IMR-90 (cell line): Measurements from ENCODE around the gene LMTK2. TPM values are rescaled to one million over a fixed set of nuclear protein-coding genes. Genes with fewer than 3 reads are reported as not detected.

Experiments used
- ATAC-seq: fragments of 200-7000 bp; cut with Tn5 transposase; 2 replicates; pipeline ENCODE4 v1.9.1; 2020; ENCODE audit warnings: low read depth, mild to moderate bottlenecking, moderate library complexity
- BruUV-seq: library from RNA; stranded (reverse); fragments of 400-500 nt; replicated peaks from 2 replicates; lab custom pipeline; 2021; lab: Mats Ljungman, UMichigan
- CTCF ChIA-PET: fragments of 300-600 bp; formaldehyde crosslinking; extraction: SDS; loops from one replicate; lab custom pipeline; 2021; ENCODE audit warnings: antibody characterized with exemption; lab: Yijun Ruan, JAX
- POLR2A ChIA-PET: fragments of 300-600 bp; sonication (Branson Sonifier 250); formaldehyde crosslinking; loops from one replicate; lab custom pipeline; 2022; ENCODE audit warnings: antibody characterized with exemption; ENCODE audit not compliant: unreplicated experiment; lab: Charles Lee
- DNase-seq: peaks from one replicate; pipeline ENCODE4 v3.0.0; 2013
- H2AFZ ChIP-seq: replicated peaks from 2 replicates; pipeline ENCODE3; 2013; ENCODE audit warnings: low read length, mild to moderate bottlenecking; ENCODE audit not compliant: poor library complexity
- H2AK5ac ChIP-seq: 2 replicates; pipeline ENCODE4 v1.6.1; 2013; ENCODE audit warnings: low read depth, low read length, inconsistent platforms
- H2AK9ac ChIP-seq: replicated peaks from 2 replicates; pipeline ENCODE3; 2013; ENCODE audit warnings: mild to moderate bottlenecking, low read depth, low read length, moderate library complexity; ENCODE audit not compliant: poor library complexity
- H2BK120ac ChIP-seq: 2 replicates; pipeline ENCODE4 v1.6.1; 2013; ENCODE audit warnings: low read depth, low read length, inconsistent platforms
- H2BK15ac ChIP-seq: 3 replicates; pipeline ENCODE4 v1.6.1; 2013; ENCODE audit warnings: low read depth, low read length, inconsistent platforms
- H2BK20ac ChIP-seq: 2 replicates; pipeline ENCODE4 v1.6.1; 2013; ENCODE audit warnings: low read depth, mild to moderate bottlenecking, inconsistent platforms, low read length, moderate library complexity
- H2BK5ac ChIP-seq: 2 replicates; pipeline ENCODE4 v1.6.1; 2013; ENCODE audit warnings: mild to moderate bottlenecking, low read depth, low read length, inconsistent platforms; ENCODE audit not compliant: poor library complexity, severe bottlenecking
- H3K14ac ChIP-seq: replicated peaks from 2 replicates; pipeline ENCODE4 v1.6.1; 2013; ENCODE audit warnings: low read depth, low read length, inconsistent platforms
- H3K18ac ChIP-seq: 2 replicates; pipeline ENCODE4 v1.6.1; 2013; ENCODE audit warnings: low read depth, low read length, control low read depth
- H3K23ac ChIP-seq: 2 replicates; pipeline ENCODE4 v1.6.1; 2013; ENCODE audit warnings: low read depth, low read length, inconsistent platforms
- H3K27ac ChIP-seq: 2 replicates; pipeline ENCODE4 v1.5.1; 2013; ENCODE audit warnings: mild to moderate bottlenecking, control low read depth, low read length; ENCODE audit not compliant: insufficient read depth
- H3K27me3 ChIP-seq: 2 replicates; pipeline ENCODE4 v1.6.1; 2013; ENCODE audit warnings: low read length; ENCODE audit not compliant: control insufficient read depth, insufficient read depth
- H3K36me3 ChIP-seq: 2 replicates; pipeline ENCODE4 v1.6.1; 2013; ENCODE audit warnings: low read length, mixed read lengths; ENCODE audit not compliant: control insufficient read depth, insufficient read depth
- H3K4ac ChIP-seq: 2 replicates; pipeline ENCODE4 v1.6.1; 2013; ENCODE audit warnings: low read depth, low read length, inconsistent platforms
- H3K4me1 ChIP-seq: 2 replicates; pipeline ENCODE4 v1.6.1; 2013; ENCODE audit warnings: low read length, mixed read lengths; ENCODE audit not compliant: control insufficient read depth, insufficient read depth
- H3K4me2 ChIP-seq: 2 replicates; pipeline ENCODE4 v1.6.1; 2013; ENCODE audit warnings: low read depth, mild to moderate bottlenecking, control low read depth, low read length, moderate library complexity
- H3K4me3 ChIP-seq: 2 replicates; pipeline ENCODE4 v1.5.1; 2013; ENCODE audit warnings: low read depth, mild to moderate bottlenecking, control low read depth, low read length, moderate library complexity; ENCODE audit not compliant: insufficient read depth
- H3K56ac ChIP-seq: 2 replicates; pipeline ENCODE4 v1.6.1; 2013; ENCODE audit warnings: low read length, inconsistent platforms; ENCODE audit not compliant: insufficient read depth; ENCODE audit errors: extremely low read depth
- H3K79me1 ChIP-seq, 2 experiments: 2 replicates each; pipeline ENCODE4 v1.6.1; 2013; ENCODE audit warnings: low read length in 2 of 2, inconsistent platforms in 1 of 2, low read depth in 1 of 2
- H3K9ac ChIP-seq: 2 replicates; pipeline ENCODE4 v1.6.1; 2013; ENCODE audit warnings: low read depth, low read length, control low read depth
- H3K9me1 ChIP-seq: 2 replicates; pipeline ENCODE4 v1.6.1; 2013; ENCODE audit warnings: low read length, inconsistent platforms; ENCODE audit not compliant: insufficient read depth
- H3K9me3 ChIP-seq: 2 replicates; pipeline ENCODE4 v1.6.1; 2013; ENCODE audit warnings: low read length; ENCODE audit not compliant: control insufficient read depth, insufficient read depth
- H4K20me1 ChIP-seq: 2 replicates; pipeline ENCODE4 v1.6.1; 2013; ENCODE audit warnings: low read length, inconsistent platforms; ENCODE audit not compliant: insufficient read depth
- H4K5ac ChIP-seq: 2 replicates; pipeline ENCODE4 v1.6.1; 2013; ENCODE audit warnings: mild to moderate bottlenecking, low read depth, low read length, control low read depth
- H4K8ac ChIP-seq, 2 experiments: 2 replicates each; pipeline ENCODE4 v1.6.1; 2013; ENCODE audit warnings: low read depth in 2 of 2, low read length in 2 of 2, control low read depth in 1 of 2, inconsistent platforms in 1 of 2
- H4K91ac ChIP-seq: 2 replicates; pipeline ENCODE4 v1.6.1; 2013; ENCODE audit warnings: low read depth, low read length, inconsistent platforms; ENCODE audit not compliant: insufficient read depth
- MXI1 ChIP-seq: IDR thresholded peaks from 2 replicates; pipeline ENCODE4 v1.6.1; 2012; ENCODE audit warnings: low read depth, mild to moderate bottlenecking, low read length, moderate library complexity, borderline replicate concordance
- RCOR1 ChIP-seq: IDR thresholded peaks from 2 replicates; pipeline ENCODE4 v1.6.1; 2012; ENCODE audit warnings: mild to moderate bottlenecking, low read length, improper control_type of control experiment; ENCODE audit not compliant: insufficient replicate concordance
- WGBS, 2 experiments: methylation state at CpG; one replicate each; pipeline versions ENCODE4 v1.1.5 to v1.1.7; 2013; ENCODE audit warnings: missing lambda C conversion rate in 2 of 2; ENCODE audit not compliant: insufficient read length in 1 of 2; ENCODE audit errors: extremely low coverage in 2 of 2; 5-methylcytosine and 5-hydroxymethylcytosine counted together
- dilution Hi-C: fragments of 300-500 bp; cut with HindIII; formaldehyde crosslinking; loops from one replicate; pipeline ENCODE4 v1.14.3; 2018; ENCODE audit warnings: low sequenced_read_pairs; ENCODE audit not compliant: unreplicated experiment
- in situ Hi-C: fragments of 300-500 bp; cut with MboI; formaldehyde crosslinking; loops from 3 replicates; pipeline ENCODE4 v1.14.3; 2019; ENCODE audit warnings: low sequenced_read_pairs, inconsistent platforms, mixed read lengths
- intact Hi-C: fragments of 100-400 bp; cut with micrococcal nuclease; formaldehyde crosslinking; loops from 2 replicates; pipeline ENCODE4 v1.10.0; 2022
- polyA plus RNA-seq, 3 experiments: library from polyadenylated mRNA; depleted of rRNA; stranded (reverse); fragments of >200 nt; gene quantifications; 2 replicates each; pipeline ENCODE4 v1.2.3, GENCODE V29; 2012; ENCODE audit warnings: low replicate concordance in 1 of 3
- total RNA-seq: library from RNA; depleted of rRNA; stranded (reverse); fragments of >200 nt; gene quantifications from 2 replicates; pipeline ENCODE4 v1.2.3, GENCODE V29; 2012

The LMTK2 gene
- total and polyA plus RNA-seq, 2 of the 4 experiments (the other 2 are of a cell fraction), result 4.4 to 5.0 TPM

DNA sequence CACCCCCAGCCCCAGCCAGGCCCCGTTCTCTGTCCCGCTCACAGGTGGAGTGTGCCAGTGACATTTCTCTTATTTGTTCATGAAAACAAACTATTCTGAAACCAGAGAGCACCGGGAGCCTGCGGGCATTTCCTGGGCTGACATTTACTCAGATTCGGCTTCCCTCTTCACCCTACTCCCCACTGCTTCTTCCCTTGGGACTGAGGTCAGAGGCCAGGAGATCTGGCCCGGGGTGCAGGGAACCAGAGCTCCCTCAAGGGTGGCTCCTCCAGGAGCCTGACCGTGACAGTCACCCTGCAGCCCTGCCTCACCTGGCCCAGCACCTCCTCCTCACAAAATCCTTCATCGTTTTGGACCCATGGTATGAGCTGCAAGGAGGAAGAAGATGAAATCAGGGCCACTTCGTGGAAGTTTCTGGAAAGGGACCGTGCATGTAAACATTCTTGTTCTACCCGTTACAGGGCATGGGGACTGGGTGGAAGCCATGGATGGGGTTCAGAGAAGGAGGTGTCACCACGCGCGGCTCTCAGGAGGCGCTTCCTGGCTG is 116.8 kb downstream of the LMTK2 start:
- Histone ChIP-seq H3K4ac (no peak overlapping the region), H4K91ac (no peak overlapping the region), H3K27ac (no peak overlapping the region), H4K5ac (no peak overlapping the region), H2BK120ac (no peak overlapping the region), H3K18ac (no peak overlapping the region), H3K23ac (no peak overlapping the region), H3K27me3 (no peaks in the 10 kb centered on the region), H3K4me1 (peaks cover 3% of the 10 kb centered on the region), H3K4me2 (no peak overlapping the region), H3K4me3 (no peak overlapping the region), H3K36me3 (peaks cover 35% of the 10 kb centered on the region), H3K9me3 (no peaks in the 10 kb centered on the region), H2BK20ac (no peak overlapping the region), H2AFZ (no peak overlapping the region), H3K56ac (no peak overlapping the region), H3K9ac (no peak overlapping the region), H3K14ac (no peak overlapping the region), H2AK5ac (no peak overlapping the region), H2AK9ac (no peak overlapping the region), H3K79me1 (no peaks in the 10 kb centered on the region), H4K20me1 (no peaks in the 10 kb centered on the region), H3K9me1 (no peaks in the 10 kb centered on the region), H4K8ac (no peak overlapping the region), H2BK5ac (no peak overlapping the region), H2BK15ac (no peak overlapping the region)
- intact Hi-C loops, result no loop called here
- no CpG with 5 or more reads among the region's 15 CpGs for WGBS, 2 experiments
- dilution Hi-C loops, result no loop called here
- ATAC-seq (no peak), DNase-seq (no peak)
- TF ChIP-seq RCOR1, result no peak
- no peak for TF ChIP-seq MXI1
- ChIA-PET CTCF (no interaction called here), POLR2A (no interaction called here)
- in situ Hi-C loops, result no loop called here
- BruUV-seq, result no TSS peak
